ENCODE measurements around the gene RDH14.
A peak's percentile ranks its signal among the peaks of the same experiment; 100 is the strongest.

The RDH14 gene

DNA sequence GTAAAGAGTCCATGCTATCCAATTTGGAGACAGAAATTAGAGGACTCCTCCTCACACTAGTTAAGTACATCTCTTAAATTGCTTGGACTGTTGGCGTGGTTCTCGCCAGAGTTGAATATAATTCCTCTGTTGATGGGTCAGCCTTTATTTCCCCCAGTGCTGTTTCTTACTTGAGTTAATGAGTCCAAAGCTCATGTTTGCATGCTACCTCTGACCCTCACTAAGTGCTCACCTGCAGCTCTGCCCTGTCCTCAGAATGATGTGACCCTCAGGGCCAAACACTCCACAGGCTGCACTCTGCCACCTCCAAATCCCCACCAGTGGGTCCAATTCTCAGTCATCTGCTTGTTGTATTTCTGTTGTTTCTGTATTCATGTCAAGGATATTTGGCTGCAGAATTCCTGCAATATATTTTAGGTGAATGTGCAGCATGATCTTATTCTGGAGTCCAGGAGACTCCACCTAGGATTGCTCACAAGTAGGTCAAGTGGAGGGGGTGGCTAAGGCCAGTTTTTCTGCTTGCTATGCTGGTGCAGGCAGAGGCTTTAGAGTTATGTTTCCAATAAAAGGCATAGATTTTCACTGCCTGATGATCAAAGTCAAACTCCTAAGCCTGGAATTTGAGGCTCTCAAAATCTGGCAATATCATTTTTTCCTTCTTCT lies 37.8 kb downstream of the RDH14 start:
- Histone ChIP-seq H3K27me3 (ENCODE audit: insufficient read depth, poor library complexity, severe bottlenecking) (no peaks in the 10 kb centered on the region), H3K4me3 (replicated peaks; ENCODE audit: insufficient read depth, low read length) (no peak overlapping the region), H3K27ac (replicated peaks) (no peak overlapping the region)
- no peak for TF ChIP-seq GABPA (IDR thresholded peaks at IDR 0.05; ENCODE audit: low read depth)
- TF ChIP-seq, protein P1, sequence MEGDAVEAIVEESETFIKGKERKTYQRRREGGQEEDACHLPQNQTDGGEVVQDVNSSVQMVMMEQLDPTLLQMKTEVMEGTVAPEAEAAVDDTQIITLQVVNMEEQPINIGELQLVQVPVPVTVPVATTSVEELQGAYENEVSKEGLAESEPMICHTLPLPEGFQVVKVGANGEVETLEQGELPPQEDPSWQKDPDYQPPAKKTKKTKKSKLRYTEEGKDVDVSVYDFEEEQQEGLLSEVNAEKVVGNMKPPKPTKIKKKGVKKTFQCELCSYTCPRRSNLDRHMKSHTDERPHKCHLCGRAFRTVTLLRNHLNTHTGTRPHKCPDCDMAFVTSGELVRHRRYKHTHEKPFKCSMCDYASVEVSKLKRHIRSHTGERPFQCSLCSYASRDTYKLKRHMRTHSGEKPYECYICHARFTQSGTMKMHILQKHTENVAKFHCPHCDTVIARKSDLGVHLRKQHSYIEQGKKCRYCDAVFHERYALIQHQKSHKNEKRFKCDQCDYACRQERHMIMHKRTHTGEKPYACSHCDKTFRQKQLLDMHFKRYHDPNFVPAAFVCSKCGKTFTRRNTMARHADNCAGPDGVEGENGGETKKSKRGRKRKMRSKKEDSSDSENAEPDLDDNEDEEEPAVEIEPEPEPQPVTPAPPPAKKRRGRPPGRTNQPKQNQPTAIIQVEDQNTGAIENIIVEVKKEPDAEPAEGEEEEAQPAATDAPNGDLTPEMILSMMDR (IDR thresholded peaks at IDR 0.05; ENCODE audit: insufficient read depth, low read length): no peak
- TF ChIP-seq, protein P2, sequence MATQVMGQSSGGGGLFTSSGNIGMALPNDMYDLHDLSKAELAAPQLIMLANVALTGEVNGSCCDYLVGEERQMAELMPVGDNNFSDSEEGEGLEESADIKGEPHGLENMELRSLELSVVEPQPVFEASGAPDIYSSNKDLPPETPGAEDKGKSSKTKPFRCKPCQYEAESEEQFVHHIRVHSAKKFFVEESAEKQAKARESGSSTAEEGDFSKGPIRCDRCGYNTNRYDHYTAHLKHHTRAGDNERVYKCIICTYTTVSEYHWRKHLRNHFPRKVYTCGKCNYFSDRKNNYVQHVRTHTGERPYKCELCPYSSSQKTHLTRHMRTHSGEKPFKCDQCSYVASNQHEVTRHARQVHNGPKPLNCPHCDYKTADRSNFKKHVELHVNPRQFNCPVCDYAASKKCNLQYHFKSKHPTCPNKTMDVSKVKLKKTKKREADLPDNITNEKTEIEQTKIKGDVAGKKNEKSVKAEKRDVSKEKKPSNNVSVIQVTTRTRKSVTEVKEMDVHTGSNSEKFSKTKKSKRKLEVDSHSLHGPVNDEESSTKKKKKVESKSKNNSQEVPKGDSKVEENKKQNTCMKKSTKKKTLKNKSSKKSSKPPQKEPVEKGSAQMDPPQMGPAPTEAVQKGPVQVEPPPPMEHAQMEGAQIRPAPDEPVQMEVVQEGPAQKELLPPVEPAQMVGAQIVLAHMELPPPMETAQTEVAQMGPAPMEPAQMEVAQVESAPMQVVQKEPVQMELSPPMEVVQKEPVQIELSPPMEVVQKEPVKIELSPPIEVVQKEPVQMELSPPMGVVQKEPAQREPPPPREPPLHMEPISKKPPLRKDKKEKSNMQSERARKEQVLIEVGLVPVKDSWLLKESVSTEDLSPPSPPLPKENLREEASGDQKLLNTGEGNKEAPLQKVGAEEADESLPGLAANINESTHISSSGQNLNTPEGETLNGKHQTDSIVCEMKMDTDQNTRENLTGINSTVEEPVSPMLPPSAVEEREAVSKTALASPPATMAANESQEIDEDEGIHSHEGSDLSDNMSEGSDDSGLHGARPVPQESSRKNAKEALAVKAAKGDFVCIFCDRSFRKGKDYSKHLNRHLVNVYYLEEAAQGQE (IDR thresholded peaks at IDR 0.05; ENCODE audit: insufficient replicate concordance, low read depth): no peak
- no peak for TF ChIP-seq SPI1 (IDR thresholded peaks at IDR 0.05; ENCODE audit: borderline replicate concordance, low read depth)
- no peak for TF ChIP-seq POLR2AphosphoS5 (IDR thresholded peaks at IDR 0.05; ENCODE audit: low read depth)
- DNase-seq (ENCODE audit: low read depth in 1 of 2, low spot score in 1 of 2): no peak

DNA sequence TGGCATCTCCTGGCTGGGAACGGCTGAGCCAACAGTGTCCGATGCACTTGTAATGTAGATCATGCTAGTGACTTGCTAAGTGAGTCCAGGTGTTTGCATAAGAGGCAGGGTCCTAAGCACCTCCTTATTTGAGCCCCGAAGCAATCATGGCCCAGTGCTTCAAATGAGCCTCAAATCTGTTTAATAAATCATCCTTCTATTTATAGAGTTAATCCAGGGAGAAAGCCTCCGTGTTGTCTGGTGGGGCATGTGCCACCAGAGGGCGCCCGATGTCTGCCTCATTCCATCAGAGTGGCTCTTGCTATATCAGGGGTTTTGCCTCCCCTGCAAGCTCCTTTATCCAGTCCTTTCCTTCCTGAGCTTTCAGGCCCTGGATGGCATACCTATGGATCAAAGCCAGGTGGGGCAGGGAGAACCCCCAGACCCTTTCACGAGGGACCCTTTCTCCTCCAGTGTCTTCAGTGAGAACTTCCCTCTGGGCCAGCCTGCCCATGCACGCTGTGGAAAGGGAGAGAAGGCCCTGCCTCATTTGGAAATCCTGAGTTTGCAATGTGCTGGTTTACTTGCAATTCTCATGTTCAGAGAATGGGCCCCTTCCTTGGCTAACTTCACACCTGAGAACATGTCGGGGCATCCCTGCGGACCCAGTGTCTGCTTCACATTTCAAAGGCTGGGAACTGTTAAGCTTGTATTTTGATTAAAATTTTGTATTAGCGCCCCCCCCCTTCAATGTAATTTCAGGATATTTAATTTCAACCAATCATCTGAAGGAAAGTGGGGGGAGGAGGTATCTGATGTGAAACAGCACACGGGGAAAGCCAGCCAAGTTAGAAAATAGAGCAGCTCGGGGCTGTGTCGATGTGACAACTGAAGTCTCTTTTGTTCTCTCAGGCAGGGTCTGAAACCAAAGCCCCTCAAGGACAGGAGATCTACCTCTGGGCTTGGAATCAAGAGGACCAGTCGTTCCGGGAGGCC lies 39.7 kb downstream of the RDH14 start:
- no peak overlapping the region for H3K27ac ChIP-seq (replicated peaks)
- no peak for TF ChIP-seq GABPA (IDR thresholded peaks at IDR 0.05; ENCODE audit: low read depth)
- TF ChIP-seq, protein P1 (IDR thresholded peaks at IDR 0.05; ENCODE audit: insufficient read depth, low read length): peak; percentile 83
- TF ChIP-seq, protein P2 (IDR thresholded peaks at IDR 0.05; ENCODE audit: insufficient replicate concordance, low read depth): no peak

DNA sequence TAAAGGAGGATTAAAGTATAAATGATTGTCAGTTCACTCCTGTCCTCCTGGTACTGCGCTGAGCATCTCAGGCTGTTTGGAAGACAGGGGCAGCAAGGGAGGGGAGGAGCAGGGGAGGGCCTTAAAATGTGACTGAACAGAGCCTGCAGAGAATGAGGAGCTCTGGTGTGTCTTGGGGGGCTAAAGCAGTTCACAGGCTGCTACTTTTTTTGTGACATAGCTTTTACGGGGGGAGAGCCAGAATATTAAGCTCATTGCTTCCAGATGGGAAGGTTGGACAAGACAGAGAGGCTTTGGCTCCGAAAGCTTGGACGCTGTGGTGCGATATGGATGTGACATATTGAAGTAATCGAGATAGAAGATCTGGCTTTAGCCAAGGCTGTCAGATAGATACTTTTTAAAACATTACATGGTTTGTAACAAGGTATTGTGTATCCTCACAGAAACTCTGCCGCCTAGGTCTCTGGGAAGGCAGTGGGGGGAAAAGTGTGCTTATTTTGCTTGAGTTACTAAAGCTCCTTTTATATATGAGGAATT lies 40.5 kb downstream of the RDH14 start:
- DNase-seq (ENCODE audit: low read depth in 1 of 2, low spot score in 1 of 2): no peak
- no peak overlapping the region for H3K27ac ChIP-seq (replicated peaks)
- no peaks in the 10 kb centered on the region for H3K27me3 ChIP-seq (ENCODE audit: insufficient read depth, poor library complexity, severe bottlenecking)
- H3K4me3 ChIP-seq (replicated peaks; ENCODE audit: insufficient read depth, low read length): no peak overlapping the region
- TF ChIP-seq POLR2AphosphoS5 (IDR thresholded peaks at IDR 0.05; ENCODE audit: low read depth) (no peak), GABPA (IDR thresholded peaks at IDR 0.05; ENCODE audit: low read depth) (no peak), SPI1 (IDR thresholded peaks at IDR 0.05; ENCODE audit: borderline replicate concordance, low read depth) (no peak)
- TF ChIP-seq, protein P1 (IDR thresholded peaks at IDR 0.05; ENCODE audit: insufficient read depth, low read length): no peak
- TF ChIP-seq, protein P2 (IDR thresholded peaks at IDR 0.05; ENCODE audit: insufficient replicate concordance, low read depth): no peak

More for the DNA sequence above, 39.7 kb downstream of the RDH14 start:
- no peak overlapping the region for H3K4me3 ChIP-seq (replicated peaks; ENCODE audit: insufficient read depth, low read length)
- H3K27me3 ChIP-seq (ENCODE audit: insufficient read depth, poor library complexity, severe bottlenecking): no peaks in the 10 kb centered on the region
- peak; percentile 18 to 38 for DNase-seq (ENCODE audit: low read depth in 1 of 2, low spot score in 1 of 2)
